ENCODE data around the gene OTOR. TPM values are rescaled to one million over a fixed set of nuclear protein-coding genes. Genes with fewer than 3 reads are reported as not detected.

OTOR gene, protein sequence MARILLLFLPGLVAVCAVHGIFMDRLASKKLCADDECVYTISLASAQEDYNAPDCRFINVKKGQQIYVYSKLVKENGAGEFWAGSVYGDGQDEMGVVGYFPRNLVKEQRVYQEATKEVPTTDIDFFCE
- not detected for total RNA-seq

DNA sequence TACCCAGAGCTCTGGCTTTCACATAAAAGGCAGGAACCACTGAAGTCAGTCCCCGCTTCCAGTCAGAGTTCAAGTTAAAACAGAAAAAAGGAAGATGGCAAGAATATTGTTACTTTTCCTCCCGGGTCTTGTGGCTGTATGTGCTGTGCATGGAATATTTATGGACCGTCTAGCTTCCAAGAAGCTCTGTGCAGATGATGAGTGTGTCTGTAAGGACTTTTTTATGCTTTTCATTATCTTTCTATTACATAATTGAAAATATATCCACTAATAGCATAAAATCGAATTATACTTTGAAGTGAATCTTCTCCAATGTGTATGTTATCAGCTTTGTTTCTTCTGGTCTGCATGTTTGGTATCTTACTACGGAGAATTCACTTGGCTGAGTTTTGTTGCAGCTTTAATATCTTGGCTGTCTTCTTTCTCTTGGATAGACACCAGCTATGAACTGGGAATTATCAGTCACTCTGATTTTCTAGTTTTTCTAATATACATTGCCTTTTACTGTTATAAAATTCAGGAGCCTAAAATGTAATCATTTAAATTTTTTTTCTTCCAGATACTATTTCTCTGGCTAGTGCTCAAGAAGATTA is at the start of gene OTOR:
TSS of gene OTOR (plus strand) at position 51 of the 593 bp plus-strand sequence. CDS start at position 95, 44 bp downstream.
- DNase-seq (ENCODE audit: low spot score in 2 of 2) = no peak
- TF ChIP-seq, protein P1, sequence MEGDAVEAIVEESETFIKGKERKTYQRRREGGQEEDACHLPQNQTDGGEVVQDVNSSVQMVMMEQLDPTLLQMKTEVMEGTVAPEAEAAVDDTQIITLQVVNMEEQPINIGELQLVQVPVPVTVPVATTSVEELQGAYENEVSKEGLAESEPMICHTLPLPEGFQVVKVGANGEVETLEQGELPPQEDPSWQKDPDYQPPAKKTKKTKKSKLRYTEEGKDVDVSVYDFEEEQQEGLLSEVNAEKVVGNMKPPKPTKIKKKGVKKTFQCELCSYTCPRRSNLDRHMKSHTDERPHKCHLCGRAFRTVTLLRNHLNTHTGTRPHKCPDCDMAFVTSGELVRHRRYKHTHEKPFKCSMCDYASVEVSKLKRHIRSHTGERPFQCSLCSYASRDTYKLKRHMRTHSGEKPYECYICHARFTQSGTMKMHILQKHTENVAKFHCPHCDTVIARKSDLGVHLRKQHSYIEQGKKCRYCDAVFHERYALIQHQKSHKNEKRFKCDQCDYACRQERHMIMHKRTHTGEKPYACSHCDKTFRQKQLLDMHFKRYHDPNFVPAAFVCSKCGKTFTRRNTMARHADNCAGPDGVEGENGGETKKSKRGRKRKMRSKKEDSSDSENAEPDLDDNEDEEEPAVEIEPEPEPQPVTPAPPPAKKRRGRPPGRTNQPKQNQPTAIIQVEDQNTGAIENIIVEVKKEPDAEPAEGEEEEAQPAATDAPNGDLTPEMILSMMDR (IDR thresholded peaks at IDR 0.05) = no peak
- TF ChIP-seq EP300 (IDR thresholded peaks at IDR 0.05) = no peak
- TF ChIP-seq POLR2A (IDR thresholded peaks at IDR 0.05) = no peak
- 66% methylated on average over 5 of the region's 5 CpGs for WGBS
- Histone ChIP-seq H3K4me3 (no peak within 1 kb of the TSS), H3K36me3 (no peaks in the 10 kb centered on the region), H3K9me3 (no peaks in the 10 kb centered on the region), H3K27ac (no peak within 1 kb of the TSS), H3K4me1 (no peaks in the 10 kb centered on the region), H3K27me3 (peaks cover 6% of the 10 kb centered on the region)

DNA sequence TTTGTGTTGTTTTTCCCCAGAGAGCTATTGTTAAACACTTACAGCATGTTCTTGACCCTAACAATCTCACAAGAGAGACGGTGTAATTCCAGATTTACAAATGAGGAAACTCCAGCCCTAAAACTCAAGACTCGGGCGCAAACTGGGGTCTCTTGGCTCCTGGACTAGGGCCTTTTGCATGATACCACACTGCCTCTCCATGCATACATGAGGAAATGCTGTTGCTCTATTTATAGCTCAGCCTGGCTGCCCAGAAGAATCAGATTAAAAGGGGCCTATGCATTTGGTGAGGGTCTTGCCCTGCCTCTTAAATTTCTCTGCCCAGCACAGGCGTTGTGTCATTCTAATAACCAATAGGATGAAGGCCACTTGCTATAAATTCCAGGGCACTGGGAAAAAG is 48.9 kb upstream of the OTOR start:
- Histone ChIP-seq H3K27me3 (peaks cover 5% of the 10 kb centered on the region), H3K36me3 (no peaks in the 10 kb centered on the region), H3K9me3 (no peaks in the 10 kb centered on the region), H3K4me1 (no peaks in the 10 kb centered on the region), H3K4me3 (no peak overlapping the region), H3K27ac (no peak overlapping the region)
- no peak for DNase-seq (ENCODE audit: low spot score in 2 of 2)
- 77% methylated on average over 4 of the region's 4 CpGs for WGBS
- no peak for TF ChIP-seq EP300 (IDR thresholded peaks at IDR 0.05)
- no peak for TF ChIP-seq POLR2A (IDR thresholded peaks at IDR 0.05)
- no peak for TF ChIP-seq POLR2AphosphoS5 (IDR thresholded peaks at IDR 0.05)
- TF ChIP-seq, protein P1 (IDR thresholded peaks at IDR 0.05) = no peak

DNA sequence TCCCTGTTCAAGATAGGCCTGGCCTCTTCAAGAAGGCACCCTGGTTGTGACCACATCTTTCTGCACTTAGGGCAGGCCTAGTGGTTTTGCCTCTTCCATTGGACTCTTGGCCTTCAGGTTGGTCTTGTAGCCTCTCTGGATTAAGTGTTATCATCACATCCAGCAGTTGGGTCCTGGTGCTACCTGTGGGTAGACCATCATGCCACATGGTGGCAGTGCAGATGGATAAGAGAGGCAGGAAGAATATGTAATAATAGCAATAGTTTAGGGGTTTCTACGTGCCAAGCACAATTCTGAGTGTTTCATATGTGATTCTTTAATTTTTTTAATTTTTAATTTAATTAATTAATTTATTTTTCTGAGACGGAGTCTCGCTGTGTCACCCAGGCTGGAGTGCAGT is 46.9 kb upstream of the OTOR start:
- H3K36me3 ChIP-seq = no peaks in the 10 kb centered on the region
- DNase-seq (ENCODE audit: low spot score in 2 of 2) = no peak
- no peaks in the 10 kb centered on the region for H3K4me1 ChIP-seq
- TF ChIP-seq POLR2AphosphoS5 (IDR thresholded peaks at IDR 0.05) (no peak), EP300 (IDR thresholded peaks at IDR 0.05) (no peak), POLR2A (IDR thresholded peaks at IDR 0.05) (no peak)
- TF ChIP-seq, protein P1 (IDR thresholded peaks at IDR 0.05) = no peak
- peaks cover 5% of the 10 kb centered on the region for H3K27me3 ChIP-seq
- WGBS = 89% methylated on average over 3 of the region's 3 CpGs
- no peak overlapping the region for H3K4me3 ChIP-seq
- H3K27ac ChIP-seq = no peak overlapping the region
- no peaks in the 10 kb centered on the region for H3K9me3 ChIP-seq

DNA sequence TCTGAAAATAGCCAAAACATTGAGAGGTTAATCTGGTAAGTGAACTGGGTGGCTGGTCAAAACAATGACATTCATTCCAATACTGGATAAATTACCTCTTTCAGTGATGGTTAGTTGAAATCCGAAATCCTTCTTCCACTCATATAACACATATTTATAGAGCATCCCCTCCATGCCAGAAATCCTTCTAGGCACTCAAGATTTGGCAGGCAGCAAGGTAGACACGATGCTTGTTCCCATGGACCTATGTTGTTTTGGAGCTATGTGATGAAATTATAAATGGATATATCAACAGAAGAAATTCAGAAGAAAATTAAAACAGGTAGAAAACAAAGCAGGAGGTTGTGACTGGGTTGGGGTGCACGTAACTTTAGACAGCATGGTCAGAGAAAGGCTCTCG is 44.6 kb upstream of the OTOR start:
- H3K27me3 ChIP-seq = no peaks in the 10 kb centered on the region
- WGBS = 87% methylated on average over 4 of the region's 4 CpGs
- H3K27ac ChIP-seq = no peak overlapping the region
- no peak overlapping the region for H3K4me3 ChIP-seq
- no peak for DNase-seq (ENCODE audit: low spot score in 2 of 2)
- TF ChIP-seq, protein P1 (IDR thresholded peaks at IDR 0.05) = no peak
- no peak for TF ChIP-seq EP300 (IDR thresholded peaks at IDR 0.05)
- no peak for TF ChIP-seq POLR2AphosphoS5 (IDR thresholded peaks at IDR 0.05)
- TF ChIP-seq POLR2A (IDR thresholded peaks at IDR 0.05) = no peak
- no peaks in the 10 kb centered on the region for H3K4me1 ChIP-seq
- no peaks in the 10 kb centered on the region for H3K36me3 ChIP-seq
- no peaks in the 10 kb centered on the region for H3K9me3 ChIP-seq

DNA sequence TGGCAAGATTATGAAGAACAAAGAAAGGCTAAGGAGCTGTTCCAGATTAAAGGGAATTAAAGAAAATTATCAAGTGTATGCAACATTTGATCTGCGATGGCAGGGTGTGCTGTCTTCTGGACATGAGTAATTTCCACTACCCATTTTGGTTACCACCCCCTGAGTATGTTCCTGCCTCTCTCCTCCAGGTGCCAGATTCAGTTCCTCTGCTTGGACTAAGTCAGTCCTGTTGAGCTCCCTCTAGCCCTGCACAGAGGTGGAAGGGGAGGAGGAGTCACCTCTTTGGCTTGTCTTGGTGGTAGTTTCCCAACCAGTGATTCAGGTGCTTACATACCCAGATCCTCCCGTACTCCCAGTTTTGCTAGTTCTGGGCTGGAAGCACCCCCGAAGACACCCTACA is 40.5 kb upstream of the OTOR start:
- Histone ChIP-seq H3K36me3 (no peaks in the 10 kb centered on the region), H3K4me3 (no peak overlapping the region), H3K9me3 (no peaks in the 10 kb centered on the region), H3K27ac (no peak overlapping the region), H3K4me1 (no peaks in the 10 kb centered on the region), H3K27me3 (no peaks in the 10 kb centered on the region)
- TF ChIP-seq POLR2A (IDR thresholded peaks at IDR 0.05) = no peak
- no peak for TF ChIP-seq POLR2AphosphoS5 (IDR thresholded peaks at IDR 0.05)
- no peak for TF ChIP-seq EP300 (IDR thresholded peaks at IDR 0.05)
- TF ChIP-seq, protein P1 (IDR thresholded peaks at IDR 0.05) = no peak
- no peak for DNase-seq (ENCODE audit: low spot score in 2 of 2)
- 75% methylated on average over 3 of the region's 3 CpGs for WGBS
